ENCODE measurements around the gene PSME4. TPM values are rescaled to one million over a fixed set of nuclear protein-coding genes. Genes with fewer than 3 reads are reported as not detected.

Gene PSME4
- total and polyA plus RNA-seq, 2 donors (not counting 1 experiment from before 2014, with no cell fraction given) = 34.5 to 61.9 TPM

DNA sequence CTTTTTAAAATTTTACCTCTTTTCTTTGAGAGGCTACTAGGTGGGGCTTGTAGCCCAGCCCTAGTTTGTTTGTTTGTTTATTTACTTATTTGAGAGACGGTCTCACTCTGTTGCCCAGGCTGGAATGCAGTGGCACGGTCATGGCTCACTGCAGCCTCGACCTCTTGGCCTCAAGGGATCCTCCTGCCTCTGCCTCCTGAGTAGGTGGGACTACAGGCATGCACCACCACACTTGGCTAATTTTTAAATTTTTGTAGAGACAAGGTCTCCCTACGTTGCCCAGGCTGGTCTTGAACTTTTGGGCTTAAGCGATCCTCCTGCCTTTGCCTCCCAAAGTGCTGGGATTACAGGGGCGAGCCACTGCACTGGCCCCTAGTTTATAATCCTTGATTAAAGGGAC is 149.0 kb downstream of the PSME4 start:
- intact Hi-C loops (cut with micrococcal nuclease) = no loop called here
- ATAC-seq (ENCODE audit: low read depth) = no peak
- ChIA-PET CTCF (no interaction called here), POLR2A (no interaction called here)
- H3K4me1 ChIP-seq (ENCODE audit: control insufficient read depth in 2 of 2, insufficient read depth in 2 of 2, low read length in 2 of 2) = no peaks in the 10 kb centered on the region
- no peaks in the 10 kb centered on the region for H3K4me1 Mint-ChIP-seq
- H3K36me3 ChIP-seq (replicated peaks in 1 of 2; ENCODE audit: control extremely low read depth in 1 of 2, control insufficient read depth in 1 of 2, extremely low read depth in 1 of 2, insufficient read depth in 2 of 2, low read length in 1 of 2) = peaks cover 5 to 17% of the 10 kb centered on the region in 2 experiments
- 78% methylated on average over 4 of the region's 6 CpGs for WGBS (ENCODE audit: insufficient coverage)
- no peaks in the 10 kb centered on the region for H3K27me3 ChIP-seq (replicated peaks in 1 of 4; ENCODE audit: control extremely low read depth in 1 of 4, control insufficient read depth in 3 of 4, insufficient read depth in 4 of 4, low read length in 3 of 4)
- no peak for TF ChIP-seq EZH2 (IDR thresholded peaks at IDR 0.05; ENCODE audit: borderline replicate concordance, insufficient read depth, low read depth, low read length, poor library complexity, severe bottlenecking)
- TF ChIP-seq, protein P1, sequence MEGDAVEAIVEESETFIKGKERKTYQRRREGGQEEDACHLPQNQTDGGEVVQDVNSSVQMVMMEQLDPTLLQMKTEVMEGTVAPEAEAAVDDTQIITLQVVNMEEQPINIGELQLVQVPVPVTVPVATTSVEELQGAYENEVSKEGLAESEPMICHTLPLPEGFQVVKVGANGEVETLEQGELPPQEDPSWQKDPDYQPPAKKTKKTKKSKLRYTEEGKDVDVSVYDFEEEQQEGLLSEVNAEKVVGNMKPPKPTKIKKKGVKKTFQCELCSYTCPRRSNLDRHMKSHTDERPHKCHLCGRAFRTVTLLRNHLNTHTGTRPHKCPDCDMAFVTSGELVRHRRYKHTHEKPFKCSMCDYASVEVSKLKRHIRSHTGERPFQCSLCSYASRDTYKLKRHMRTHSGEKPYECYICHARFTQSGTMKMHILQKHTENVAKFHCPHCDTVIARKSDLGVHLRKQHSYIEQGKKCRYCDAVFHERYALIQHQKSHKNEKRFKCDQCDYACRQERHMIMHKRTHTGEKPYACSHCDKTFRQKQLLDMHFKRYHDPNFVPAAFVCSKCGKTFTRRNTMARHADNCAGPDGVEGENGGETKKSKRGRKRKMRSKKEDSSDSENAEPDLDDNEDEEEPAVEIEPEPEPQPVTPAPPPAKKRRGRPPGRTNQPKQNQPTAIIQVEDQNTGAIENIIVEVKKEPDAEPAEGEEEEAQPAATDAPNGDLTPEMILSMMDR (IDR thresholded peaks at IDR 0.05) = no peak
- no peak overlapping the region for H3K4me3 Mint-ChIP-seq
- H3K9ac ChIP-seq (ENCODE audit: low read length) = no peak overlapping the region
- H3K9me3 ChIP-seq (ENCODE audit: control extremely low read depth in 1 of 3, control insufficient read depth in 2 of 3, insufficient read depth in 1 of 3, low read length in 2 of 3) = no peaks in the 10 kb centered on the region
- H3K79me2 ChIP-seq (ENCODE audit: control insufficient read depth, insufficient read depth, low read length) = no peaks in the 10 kb centered on the region
- no peaks in the 10 kb centered on the region for H3K9me3 Mint-ChIP-seq (ENCODE audit: insufficient read depth)
- no peaks in the 10 kb centered on the region for H3K27me3 Mint-ChIP-seq
- no peak overlapping the region for H3K4me3 ChIP-seq (ENCODE audit: control extremely low read depth in 1 of 5, extremely low read depth in 1 of 5, insufficient read depth in 1 of 5, low read depth in 2 of 5, low read length in 4 of 5)
- H4K20me1 ChIP-seq (ENCODE audit: control insufficient read depth, insufficient read depth, low read length, poor library complexity, severe bottlenecking) = no peaks in the 10 kb centered on the region
- H3K27ac ChIP-seq (ENCODE audit: low read length in 2 of 2) = no peak overlapping the region
- no peak overlapping the region for H2AFZ ChIP-seq (ENCODE audit: insufficient read depth, low read depth, low read length, poor library complexity, severe bottlenecking)
- no peak for DNase-seq
- no peak overlapping the region for H3K4me2 ChIP-seq (replicated peaks; ENCODE audit: low read depth, low read length, poor library complexity, severe bottlenecking)
- no peak overlapping the region for H3K27ac Mint-ChIP-seq

DNA sequence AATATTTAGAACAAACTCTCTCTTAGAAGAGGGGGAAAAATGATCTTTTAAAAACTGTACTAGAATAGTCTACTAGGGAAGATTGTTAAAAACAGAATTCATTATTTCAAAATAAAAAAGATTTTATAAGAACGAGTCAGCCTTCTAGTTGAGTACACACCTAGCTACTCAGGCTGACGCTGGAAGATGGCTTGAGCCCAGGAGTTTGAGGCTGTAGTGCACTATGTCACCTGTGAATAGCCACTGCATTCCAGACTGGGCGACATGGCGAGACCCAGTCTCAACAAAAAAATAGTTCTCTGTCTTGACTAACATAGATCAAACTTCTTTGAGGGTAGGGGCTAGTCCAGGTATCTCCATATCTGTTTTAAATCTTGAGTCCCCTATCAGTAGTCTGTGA is 150.1 kb downstream of the PSME4 start:
- Histone ChIP-seq H3K4me3 (ENCODE audit: control extremely low read depth in 1 of 5, extremely low read depth in 1 of 5, insufficient read depth in 1 of 5, low read depth in 2 of 5, low read length in 4 of 5) (no peak overlapping the region), H4K20me1 (ENCODE audit: control insufficient read depth, insufficient read depth, low read length, poor library complexity, severe bottlenecking) (no peaks in the 10 kb centered on the region), H3K36me3 (replicated peaks in 1 of 2; ENCODE audit: control extremely low read depth in 1 of 2, control insufficient read depth in 1 of 2, extremely low read depth in 1 of 2, insufficient read depth in 2 of 2, low read length in 1 of 2) (peaks cover 5 to 27% of the 10 kb centered on the region in 2 experiments), H3K4me1 (ENCODE audit: control insufficient read depth in 2 of 2, insufficient read depth in 2 of 2, low read length in 2 of 2) (no peaks in the 10 kb centered on the region), H2AFZ (ENCODE audit: insufficient read depth, low read depth, low read length, poor library complexity, severe bottlenecking) (no peak overlapping the region), H3K9ac (ENCODE audit: low read length) (no peak overlapping the region), H3K9me3 (ENCODE audit: control extremely low read depth in 1 of 3, control insufficient read depth in 2 of 3, insufficient read depth in 1 of 3, low read length in 2 of 3) (no peaks in the 10 kb centered on the region), H3K79me2 (ENCODE audit: control insufficient read depth, insufficient read depth, low read length) (no peaks in the 10 kb centered on the region), H3K27me3 (replicated peaks in 1 of 4; ENCODE audit: control extremely low read depth in 1 of 4, control insufficient read depth in 3 of 4, insufficient read depth in 4 of 4, low read length in 3 of 4) (no peaks in the 10 kb centered on the region), H3K4me2 (replicated peaks; ENCODE audit: low read depth, low read length, poor library complexity, severe bottlenecking) (no peak overlapping the region), H3K27ac (ENCODE audit: low read length in 2 of 2) (no peak overlapping the region)
- Mint-ChIP-seq H3K9me3 (ENCODE audit: insufficient read depth) (no peaks in the 10 kb centered on the region), H3K27ac (no peak overlapping the region), H3K27me3 (no peaks in the 10 kb centered on the region), H3K4me1 (no peaks in the 10 kb centered on the region), H3K4me3 (no peak overlapping the region)
- intact Hi-C loops (cut with micrococcal nuclease) = no loop called here
- TF ChIP-seq, protein P1 (IDR thresholded peaks at IDR 0.05) = no peak
- TF ChIP-seq EZH2 (IDR thresholded peaks at IDR 0.05; ENCODE audit: borderline replicate concordance, insufficient read depth, low read depth, low read length, poor library complexity, severe bottlenecking) = no peak
- no CpG with 5 or more reads among the region's 4 CpGs for WGBS (ENCODE audit: insufficient coverage)
- no peak for DNase-seq
- ChIA-PET POLR2A (interaction anchor here (0.6 kb wide), 1 partner anchor 272 kb away, joined by 3 read pairs; no protein-coding TSS in a partner anchor), CTCF (no interaction called here)
- ATAC-seq (ENCODE audit: low read depth) = no peak
